OCI-LY1 (cell line): ENCODE measurements around the gene CMTM7.

Experiments used
- H2AFZ ChIP-seq: fragments of 200-600 bp; sonication (generic), shearing (Covaris generic); 2 replicates; pipeline ENCODE4 v1.6.0; 2014; ENCODE audit warnings: antibody characterized with exemption, mild to moderate bottlenecking, low read length
- H3F3A ChIP-seq: fragments of 200-600 bp; sonication (generic), shearing (Covaris generic); 2 replicates; pipeline ENCODE4 v1.6.0; 2014; ENCODE audit warnings: mild to moderate bottlenecking, antibody characterized with exemption, low read length, moderate library complexity; ENCODE audit not compliant: insufficient read depth
- H3K27ac ChIP-seq: fragments of 200-600 bp; sonication (generic); 2 replicates; pipeline ENCODE4 v1.5.1; 2014; ENCODE audit warnings: low read length, mixed run types, mild to moderate bottlenecking, low read depth; ENCODE audit not compliant: poor library complexity, severe bottlenecking
- H3K27me3 ChIP-seq: fragments of 200-600 bp; sonication (generic); 2 replicates; pipeline ENCODE4 v1.6.0; 2014; ENCODE audit warnings: antibody characterized with exemption, mild to moderate bottlenecking, low read length, moderate library complexity; ENCODE audit not compliant: insufficient read depth
- H3K36me3 ChIP-seq: fragments of 200-600 bp; sonication (generic); 2 replicates; pipeline ENCODE4 v1.6.1; 2014; ENCODE audit warnings: mild to moderate bottlenecking, antibody characterized with exemption, low read length, moderate library complexity, mixed read lengths; ENCODE audit not compliant: insufficient read depth
- H3K4me1 ChIP-seq: fragments of 200-600 bp; sonication (generic); 2 replicates; pipeline ENCODE4 v1.5.1; 2014; ENCODE audit warnings: mild to moderate bottlenecking, low read length, moderate library complexity; ENCODE audit not compliant: insufficient read depth, severe bottlenecking
- H3K4me2 ChIP-seq: fragments of 200-600 bp; sonication (generic), shearing (Covaris generic); 2 replicates; pipeline ENCODE4 v1.6.1; 2014; ENCODE audit warnings: low read length
- H3K4me3 ChIP-seq: fragments of 200-600 bp; sonication (generic); 2 replicates; pipeline ENCODE4 v1.5.1; 2014; ENCODE audit warnings: low read length, low read depth, mild to moderate bottlenecking, mixed read lengths; ENCODE audit not compliant: poor library complexity, severe bottlenecking
- H3K79me2 ChIP-seq: fragments of 200-600 bp; shearing (Covaris generic); 2 replicates; pipeline ENCODE4 v1.6.1; 2016; ENCODE audit warnings: mixed run types, low read length, mixed read lengths; ENCODE audit not compliant: insufficient read depth
- H3K9ac ChIP-seq: fragments of 200-600 bp; sonication (generic), shearing (Covaris generic); 2 replicates; pipeline ENCODE4 v1.6.1; 2014; ENCODE audit warnings: mild to moderate bottlenecking, low read length, mixed read lengths
- H3K9me2 ChIP-seq: fragments of 200-600 bp; sonication (generic), shearing (Covaris generic); 2 replicates; pipeline ENCODE4 v1.6.1; 2014; ENCODE audit warnings: low read depth, mild to moderate bottlenecking, low read length, mixed read lengths
- H3K9me3 ChIP-seq: fragments of 200-600 bp; shearing (Covaris generic); 2 replicates; pipeline ENCODE4 v1.6.1; 2014; ENCODE audit warnings: low read length, mixed read lengths
- H4K20me1 ChIP-seq: fragments of 200-600 bp; sonication (generic), shearing (Covaris generic); 2 replicates; pipeline ENCODE4 v1.6.0; 2016; ENCODE audit warnings: mild to moderate bottlenecking, low read length; ENCODE audit not compliant: insufficient read depth
- CTCF ChIP-seq: fragments of 200-600 bp; sonication (generic), shearing (Covaris generic); IDR thresholded peaks from 2 replicates; pipeline ENCODE4 v1.5.1; 2017; ENCODE audit warnings: mild to moderate bottlenecking, antibody characterized with exemption, low read length, moderate library complexity, mixed read lengths
- EZH2 ChIP-seq: fragments of 200-600 bp; sonication (generic), shearing (Covaris generic); IDR thresholded peaks from 2 replicates; pipeline ENCODE4 v1.8.0; 2017; ENCODE audit warnings: borderline replicate concordance, mixed run types, mild to moderate bottlenecking, antibody characterized with exemption, low read length, moderate library complexity, mixed read lengths

CMTM7 gene

GRCh38 chr3:32501783-32502117, 110.1 kb downstream of the CMTM7 start:
- Histone ChIP-seq H3K79me2 (peaks cover 13% of the 10 kb centered on the region; the same call in 1 of the 2 replicates), H3K27ac (peak overlapping the region; percentile 58), H3K27me3 (no peaks in the 10 kb centered on the region), H3K4me1 (peaks cover 53% of the 10 kb centered on the region), H3K9ac (peak overlapping the region; percentile 82), H4K20me1 (0 out of 2 replicates have a peak, but pooled peaks cover 4% of the 10 kb centered on the region), H3K9me3 (no peaks in the 10 kb centered on the region), H3K4me3 (peak overlapping the region; percentile 86), H3K36me3 (no peaks in the 10 kb centered on the region), H3F3A (no peaks in the 10 kb centered on the region), H3K4me2 (peak overlapping the region; percentile 96), H2AFZ (no peak overlapping the region), H3K9me2 (no peaks in the 10 kb centered on the region)
- TF ChIP-seq CTCF (no peak), EZH2 (no peak)

- Histone ChIP-seq H3K9ac (peak within 1 kb of the TSS; percentile 82), H3K9me3 (no peaks in the 10 kb centered on the region), H4K20me1 (0 out of 2 replicates have a peak, but pooled peaks cover 4% of the 10 kb centered on the region), H3K9me2 (no peaks in the 10 kb centered on the region), H3K4me1 (peaks cover 53% of the 10 kb centered on the region), H3K27ac (peak within 1 kb of the TSS; percentile 58), H3F3A (no peaks in the 10 kb centered on the region), H3K4me2 (peak within 1 kb of the TSS; percentile 96), H3K27me3 (no peaks in the 10 kb centered on the region), H3K79me2 (peaks cover 13% of the 10 kb centered on the region; the same call in 1 of the 2 replicates), H2AFZ (peak within 1 kb of the TSS; percentile 91; the same call in 1 of the 2 replicates), H3K36me3 (no peaks in the 10 kb centered on the region), H3K4me3 (peak within 1 kb of the TSS; percentile 86)
- TF ChIP-seq EZH2 (no peak), CTCF (no peak)
Observed at GRCh38 chr3:32502118-32502945, 110.7 kb downstream of the CMTM7 start, which contains the start of gene CMTM6. Gene CMTM6 (minus strand): TSS chr3:32502852. CDS start chr3:32502745, 107 bp downstream.

GRCh38 chr3:32502946-32503286, 111.3 kb downstream of the CMTM7 start:
- no peaks in the 10 kb centered on the region for H3K9me2 ChIP-seq
- no peak overlapping the region for H3K27ac ChIP-seq
- peak overlapping the region; percentile 96 for H3K4me2 ChIP-seq
- H4K20me1 ChIP-seq = 0 out of 2 replicates have a peak, but pooled peaks cover 4% of the 10 kb centered on the region
- peaks cover 13% of the 10 kb centered on the region; the same call in 1 of the 2 replicates for H3K79me2 ChIP-seq
- H3K9me3 ChIP-seq = no peaks in the 10 kb centered on the region
- TF ChIP-seq CTCF (no peak), EZH2 (no peak)
- H3K27me3 ChIP-seq = no peaks in the 10 kb centered on the region
- peak overlapping the region; percentile 91; the same call in 1 of the 2 replicates for H2AFZ ChIP-seq
- H3K4me3 ChIP-seq = peak overlapping the region; percentile 86
- no peaks in the 10 kb centered on the region for H3K36me3 ChIP-seq
- peaks cover 52% of the 10 kb centered on the region for H3K4me1 ChIP-seq
- H3F3A ChIP-seq = no peaks in the 10 kb centered on the region
- peak overlapping the region; percentile 62 for H3K9ac ChIP-seq
